Mammary epithelial cell (primary cell): ENCODE results near the gene PARD3B.

Experiments used
- EZH2 ChIP-seq: IDR thresholded peaks from 2 replicates; pipeline ENCODE4 v1.6.1; 2012; ENCODE audit warnings: low read length, inconsistent platforms, borderline replicate concordance
- TF ChIP-seq, protein P1 (sequence below), 2 donors: IDR thresholded peaks in 1 of 2; conservative IDR thresholded peaks in 1 of 2; 2 replicates each; pipeline ENCODE4 v1.5.1; 2011 to 2012; ENCODE audit warnings: inconsistent platforms in 2 of 2, low read length in 2 of 2, mild to moderate bottlenecking in 2 of 2, control low read depth in 1 of 2, low read depth in 1 of 2; ENCODE audit not compliant: insufficient read depth in 1 of 2; ENCODE audit errors: extremely low read depth in 1 of 2

DNA sequence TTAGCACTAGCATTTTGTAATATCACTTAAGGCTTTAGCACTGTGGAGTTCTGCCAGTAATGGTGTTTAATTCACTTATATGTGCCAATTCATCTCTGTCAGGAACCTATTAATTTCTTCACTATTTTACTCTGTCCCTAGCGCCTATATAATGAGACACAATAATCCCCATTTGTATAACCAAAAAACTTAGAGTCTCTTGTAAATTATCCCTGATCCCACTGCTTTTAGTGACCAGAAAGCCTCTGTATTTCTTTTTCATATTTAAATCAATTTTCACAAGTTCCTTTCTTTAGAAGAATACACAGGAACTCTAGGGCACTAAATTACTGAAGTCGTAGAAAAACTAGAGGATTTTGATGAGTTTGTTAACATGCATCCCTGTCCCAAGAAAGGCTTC lies 894.3 kb downstream of the PARD3B start:
- TF ChIP-seq, protein P1, sequence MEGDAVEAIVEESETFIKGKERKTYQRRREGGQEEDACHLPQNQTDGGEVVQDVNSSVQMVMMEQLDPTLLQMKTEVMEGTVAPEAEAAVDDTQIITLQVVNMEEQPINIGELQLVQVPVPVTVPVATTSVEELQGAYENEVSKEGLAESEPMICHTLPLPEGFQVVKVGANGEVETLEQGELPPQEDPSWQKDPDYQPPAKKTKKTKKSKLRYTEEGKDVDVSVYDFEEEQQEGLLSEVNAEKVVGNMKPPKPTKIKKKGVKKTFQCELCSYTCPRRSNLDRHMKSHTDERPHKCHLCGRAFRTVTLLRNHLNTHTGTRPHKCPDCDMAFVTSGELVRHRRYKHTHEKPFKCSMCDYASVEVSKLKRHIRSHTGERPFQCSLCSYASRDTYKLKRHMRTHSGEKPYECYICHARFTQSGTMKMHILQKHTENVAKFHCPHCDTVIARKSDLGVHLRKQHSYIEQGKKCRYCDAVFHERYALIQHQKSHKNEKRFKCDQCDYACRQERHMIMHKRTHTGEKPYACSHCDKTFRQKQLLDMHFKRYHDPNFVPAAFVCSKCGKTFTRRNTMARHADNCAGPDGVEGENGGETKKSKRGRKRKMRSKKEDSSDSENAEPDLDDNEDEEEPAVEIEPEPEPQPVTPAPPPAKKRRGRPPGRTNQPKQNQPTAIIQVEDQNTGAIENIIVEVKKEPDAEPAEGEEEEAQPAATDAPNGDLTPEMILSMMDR (conservative IDR thresholded peaks at IDR 0.05 in 1 of 2, IDR thresholded peaks at IDR 0.05 in 1 of 2; ENCODE audit: extremely low read depth in 1 of 2, insufficient read depth in 1 of 2, low read depth in 1 of 2, low read length in 2 of 2): no peak
- TF ChIP-seq EZH2: no peak
